ENCODE results near the gene PCLO. TPM values are rescaled to one million over a fixed set of nuclear protein-coding genes. Genes with fewer than 3 reads are reported as not detected.

PCLO gene
- total RNA-seq, 1 experiment from 2014 or later: 3.1 TPM

- H3K79me2 ChIP-seq (ENCODE audit: insufficient read depth, low read length): no peaks in the 10 kb centered on the region
- H3K23me2 ChIP-seq (ENCODE audit: insufficient read length, low read depth, low read length, poor library complexity, severe bottlenecking): no peaks in the 10 kb centered on the region
- TF ChIP-seq CTCF (conservative IDR thresholded peaks at IDR 0.05): no peak
- no peak overlapping the region for H2BK20ac ChIP-seq (ENCODE audit: low read depth, low read length, poor library complexity, severe bottlenecking)
- no peaks in the 10 kb centered on the region for H3K9me3 ChIP-seq (ENCODE audit: control insufficient read depth, low read depth, low read length)
- no peaks in the 10 kb centered on the region for H3K4me1 Mint-ChIP-seq
- no peak overlapping the region for H3K27ac ChIP-seq (ENCODE audit: insufficient read length, low read depth, low read length)
- no peaks in the 10 kb centered on the region for H3K79me1 ChIP-seq (ENCODE audit: insufficient read depth, low read depth, low read length, poor library complexity, severe bottlenecking)
- H4K20me1 ChIP-seq (ENCODE audit: control insufficient read depth, insufficient read depth, insufficient read length): no peaks in the 10 kb centered on the region
- no peaks in the 10 kb centered on the region for H3K27me3 Mint-ChIP-seq (ENCODE audit: low read depth)
- H3K9ac ChIP-seq (ENCODE audit: extremely low read depth, insufficient read length, low read length): no peak overlapping the region
- no peak overlapping the region for H3K4ac ChIP-seq (ENCODE audit: low read depth, low read length)
- no peak overlapping the region for H3K27ac Mint-ChIP-seq
- WGBS (ENCODE audit: extremely low coverage, insufficient read length, low lambda C conversion rate): no CpG with 5 or more reads among the region's 2 CpGs
- H2AK5ac ChIP-seq (ENCODE audit: insufficient read length, low read length): no peak overlapping the region
- no peak overlapping the region for H3K14ac ChIP-seq (ENCODE audit: insufficient read depth, low read length)
- H3K23ac ChIP-seq (ENCODE audit: insufficient read length, low read depth, low read length): no peak overlapping the region
- H2BK15ac ChIP-seq (ENCODE audit: low read depth, low read length): no peak overlapping the region
- H3K27me3 ChIP-seq (ENCODE audit: insufficient read depth, low read length): no peaks in the 10 kb centered on the region
- no peaks in the 10 kb centered on the region for H3K4me1 ChIP-seq (ENCODE audit: insufficient read depth, low read length)
- H2BK5ac ChIP-seq (ENCODE audit: insufficient read length, low read length): no peak overlapping the region
- no peak overlapping the region for H3K4me3 Mint-ChIP-seq
- H3K9me3 Mint-ChIP-seq: no peaks in the 10 kb centered on the region; a peak in 1 of 5 replicates
- no peak overlapping the region for H4K5ac ChIP-seq (ENCODE audit: insufficient read length, low read depth, low read length)
- no peak overlapping the region for H3K4me2 ChIP-seq (ENCODE audit: insufficient read depth, insufficient read length, low read length)
- no peak for DNase-seq
- H2BK12ac ChIP-seq (ENCODE audit: insufficient read length, low read depth, low read length): no peak overlapping the region
- H3T11ph ChIP-seq (ENCODE audit: low read length): no peak overlapping the region
- no peaks in the 10 kb centered on the region for H3K36me3 Mint-ChIP-seq (ENCODE audit: insufficient read depth in 1 of 3, low read depth in 3 of 3)
- no peak overlapping the region for H3K56ac ChIP-seq (ENCODE audit: insufficient read length, low read depth, low read length)
- no peak overlapping the region for H4K8ac ChIP-seq (replicated peaks; ENCODE audit: insufficient read length, low read depth, low read length)
- no peak overlapping the region for H2AFZ ChIP-seq (ENCODE audit: low read length)
- no peak overlapping the region for H4K91ac ChIP-seq (ENCODE audit: insufficient read length, low read depth, low read length)
- H3K18ac ChIP-seq (ENCODE audit: insufficient read length, low read depth, low read length): no peak overlapping the region
- H2BK120ac ChIP-seq (ENCODE audit: low read depth, low read length, poor library complexity, severe bottlenecking): no peak overlapping the region
Measured at GRCh38 chr7:82926477-82926876, 236.2 kb downstream of the PCLO start.
